Left renal pelvis (tissue), 4 donors: ENCODE data around the gene GOLGA8O. TPM values are rescaled to one million over a fixed set of nuclear protein-coding genes. Genes with fewer than 3 reads are reported as not detected.
A peak's percentile ranks its signal among the peaks of the same experiment; 100 is the strongest.
"Not testable (repeated sequence)": the region's sequence is repeated elsewhere in the genome, so short reads cannot be mapped to it uniquely, and the experiment has no call there.

ENCODE experiments used
- DNase-seq, 4 donors: peaks; one replicate each; pipeline ENCODE4 v3.0.0-alpha.2; 2013; ENCODE audit warnings: low read depth in 4 of 4, low spot score in 3 of 4
- polyA plus RNA-seq, 4 donors: library from polyadenylated mRNA; unstranded; fragments of 120-200 nt; gene quantifications; one replicate each; pipeline ENCODE4 v1.2.1, GENCODE V29; 2013; ENCODE audit not compliant: insufficient read length in 4 of 4

The GOLGA8O gene
- polyA plus RNA-seq, result 1 to 10 TPM in 1 of 4 donors, under 1 TPM in 2, not detected in 1; 0.19 to 1.0 (median 0.69) TPM

GRCh38 chr15:32455534-32455933 lies at the start of gene GOLGA8O:
TSS of gene GOLGA8O (minus strand) at chr15:32455634. CDS start at chr15:32455536, 98 bp downstream.
- DNase-seq, result not testable (repeated sequence)

GRCh38 chr15:32504152-32504811 lies 48.8 kb upstream of the GOLGA8O start:
- not testable (repeated sequence) for DNase-seq

GRCh38 chr15:32502946-32503345 lies 47.5 kb upstream of the GOLGA8O start:
- DNase-seq, result peak in 1 of 4 donors; percentile 8

- DNase-seq, result not testable (repeated sequence)
Measured at GRCh38 chr15:32492768-32493167, 37.3 kb upstream of the GOLGA8O start.

- not testable (repeated sequence) for DNase-seq
Measured at GRCh38 chr15:32486474-32486873, 31.0 kb upstream of the GOLGA8O start.

GRCh38 chr15:32483377-32483776 lies 27.9 kb upstream of the GOLGA8O start:
- DNase-seq, result not testable (repeated sequence)

- not testable (repeated sequence) for DNase-seq
Measured at GRCh38 chr15:32481683-32482082, 26.2 kb upstream of the GOLGA8O start.

GRCh38 chr15:32468076-32468475 lies 12.6 kb upstream of the GOLGA8O start:
- DNase-seq, result not testable (repeated sequence)

- not testable (repeated sequence) for DNase-seq
Measured at GRCh38 chr15:32440445-32440977, 14.9 kb downstream of the GOLGA8O start.

- not testable (repeated sequence) for DNase-seq
Measured at GRCh38 chr15:32434102-32434963, 21.1 kb downstream of the GOLGA8O start.

GRCh38 chr15:32427635-32428034 lies 27.8 kb downstream of the GOLGA8O start:
- DNase-seq, result not testable (repeated sequence)

GRCh38 chr15:32426511-32426910 lies 28.9 kb downstream of the GOLGA8O start:
- not testable (repeated sequence) for DNase-seq

GRCh38 chr15:32407903-32408302 lies 47.5 kb downstream of the GOLGA8O start:
- DNase-seq, result not testable (repeated sequence)

GRCh38 chr15:32403192-32403591 lies 52.2 kb downstream of the GOLGA8O start, which contains the start of gene GOLGA8K:
TSS of gene GOLGA8K (minus strand) at chr15:32403292. CDS start at chr15:32403194, 98 bp downstream.
- not testable (repeated sequence) for DNase-seq

- DNase-seq, result not testable (repeated sequence)
Measured at GRCh38 chr15:32396522-32396921, 58.9 kb downstream of the GOLGA8O start.

Other genes with a start within 250 kb of the GOLGA8O start
- gene GOLGA8K, start 52.3 kb downstream of the GOLGA8O start, polyA plus RNA-seq, result 1 to 10 TPM in 3 of 4 donors, under 1 TPM in 1; 0.56 to 4.5 (median 2.4) TPM
- gene GOLGA8N, start 137.8 kb upstream of the GOLGA8O start, polyA plus RNA-seq, result 10 to 100 TPM; 15.6 to 29.5 (median 21.2) TPM
- gene ARHGAP11A, start 159.9 kb upstream of the GOLGA8O start, polyA plus RNA-seq, result 10 to 100 TPM; 30.9 to 35.6 (median 33.3) TPM
- 10 to 100 TPM; 19.5 to 65.1 (median 24.2) TPM for gene SCG5, start 186.1 kb upstream of the GOLGA8O start, polyA plus RNA-seq